GM21576 (cell line): ENCODE data around the gene CHST8.
"Not testable (repeated sequence)": the region's sequence is repeated elsewhere in the genome, so short reads cannot be mapped to it uniquely, and the experiment has no call there.

Experiments
- ATAC-seq: cut with Tn5 transposase; IDR thresholded peaks from one replicate; pipeline ENCODE4 v1.9.1; 2021; ENCODE audit warnings: mild to moderate bottlenecking, moderate library complexity; ENCODE audit not compliant: unreplicated experiment

CHST8 gene

DNA sequence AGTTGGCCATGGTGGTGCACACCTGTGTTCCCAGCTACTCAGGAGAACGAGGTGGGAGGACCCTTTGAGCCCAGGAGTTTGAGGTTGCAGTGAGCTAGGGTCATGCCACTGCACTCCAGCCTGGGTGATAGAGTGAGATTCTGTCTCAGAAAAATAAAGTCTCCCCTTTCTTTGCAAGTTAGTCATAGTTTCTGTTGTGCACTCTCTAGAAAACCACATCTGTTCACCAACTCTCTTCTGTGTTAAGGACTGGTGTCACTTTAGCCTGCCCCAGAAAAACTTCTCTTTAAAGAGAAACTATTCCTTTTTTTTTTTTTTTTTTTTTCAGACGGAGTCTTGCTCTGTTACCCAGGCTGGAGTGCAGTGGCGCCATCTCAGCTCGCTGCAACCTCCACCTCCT, 4.9 kb upstream of the CHST8 start:
- no peak for ATAC-seq

DNA sequence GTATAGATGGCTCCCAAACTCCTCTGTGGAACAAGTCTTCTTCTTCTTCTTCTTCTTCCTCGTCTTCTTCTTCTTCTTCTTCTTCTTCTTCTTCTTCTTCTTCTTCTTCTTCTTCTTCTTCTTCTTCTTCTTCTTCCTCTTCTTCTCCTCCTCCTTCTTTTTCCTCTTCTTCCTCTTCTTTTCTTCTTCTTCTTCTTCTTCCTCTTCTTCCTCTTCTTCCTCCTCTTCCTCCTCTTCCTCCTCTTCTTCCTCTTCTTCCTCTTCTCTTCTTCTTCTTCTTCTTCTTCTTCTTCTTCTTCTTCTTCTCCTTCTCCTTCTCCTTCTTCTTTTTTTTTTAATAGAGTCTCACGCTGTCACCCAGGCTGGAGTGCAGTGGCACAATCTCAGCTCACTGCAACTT, 3.4 kb upstream of the CHST8 start:
- not testable (repeated sequence) for ATAC-seq

DNA sequence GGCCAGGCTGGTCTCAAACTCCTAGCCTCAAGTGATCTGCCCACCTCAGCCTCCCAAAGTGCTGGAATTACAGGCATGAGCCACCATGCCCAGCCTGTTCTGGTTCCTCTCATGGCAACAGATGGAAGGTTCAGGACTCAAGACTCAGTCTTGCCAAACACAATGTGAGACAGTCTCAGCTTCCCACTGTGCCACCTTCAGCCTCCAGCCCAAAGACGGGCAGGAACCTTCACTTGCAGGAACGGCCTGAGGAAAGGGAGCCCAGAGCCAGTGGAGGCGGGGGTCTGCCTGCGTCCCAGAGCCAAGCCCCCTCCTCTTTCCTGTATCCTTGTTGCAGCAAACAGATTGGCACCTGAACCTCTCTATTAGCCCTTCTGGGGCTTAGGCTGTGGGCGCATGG, 2.9 kb upstream of the CHST8 start:
- no peak for ATAC-seq

DNA sequence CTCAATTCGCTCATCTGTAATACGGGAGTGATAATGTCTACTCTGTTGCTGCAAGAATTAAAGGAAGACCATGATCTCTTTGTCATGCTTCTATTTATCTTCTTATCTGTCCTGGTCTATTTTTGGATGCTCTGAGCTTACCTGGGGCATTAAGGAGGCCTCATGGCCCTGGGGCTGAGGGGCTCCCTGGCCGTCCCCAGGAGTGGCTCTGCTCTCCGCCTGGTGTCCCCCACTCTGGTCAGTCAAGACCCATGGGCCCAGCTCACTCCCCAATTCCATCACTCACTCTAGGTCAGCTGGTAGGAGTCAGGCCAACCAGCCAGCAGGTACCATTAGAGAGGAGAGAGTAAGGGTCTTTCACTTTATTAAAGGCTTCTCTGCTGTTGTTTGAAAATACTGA, 1.1 kb upstream of the CHST8 start:
- ATAC-seq = no peak

- ATAC-seq = no peak
Measured at GRCh38 chr19:33621065-33621785, 528 bp upstream of the CHST8 start.

DNA sequence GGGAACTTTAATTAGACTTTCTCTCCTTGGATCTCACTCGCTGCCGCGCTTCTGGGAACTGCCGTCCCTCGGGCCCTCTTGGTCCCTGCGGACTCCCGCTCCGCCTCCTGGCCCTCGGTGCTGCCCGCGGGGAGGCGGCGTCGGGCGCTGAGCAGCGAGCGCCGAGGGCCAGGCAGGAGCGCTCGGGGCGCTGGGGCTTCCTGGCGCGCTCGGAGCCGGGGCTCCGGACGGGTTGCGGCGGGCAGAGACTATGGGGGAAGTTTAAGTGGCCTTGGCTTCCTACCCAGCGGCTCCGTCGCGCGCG, 704 bp downstream of the CHST8 start:
- no peak for ATAC-seq

- ATAC-seq = no peak
Measured at GRCh38 chr19:33622809-33623511, 1.2 kb downstream of the CHST8 start.

DNA sequence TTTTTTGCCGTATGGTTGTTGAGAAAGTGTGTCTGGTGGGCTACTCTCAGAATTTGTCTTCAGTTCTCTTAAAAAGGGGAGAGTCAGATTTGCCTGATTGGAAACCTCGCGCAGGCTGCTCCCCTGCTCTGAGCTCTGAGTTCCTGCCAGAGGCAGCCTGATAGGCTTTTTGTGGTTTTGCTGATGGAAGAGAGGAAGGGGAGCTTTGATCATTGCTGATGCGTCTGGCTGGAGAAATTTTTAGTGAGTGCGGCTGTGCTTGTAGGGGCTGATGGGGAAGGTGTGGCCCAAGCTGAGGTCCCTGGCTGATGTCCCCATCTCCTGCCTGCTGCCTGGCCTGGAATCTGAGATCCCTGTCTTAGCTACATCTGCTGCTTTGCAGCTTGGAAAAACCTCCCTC, 2.8 kb downstream of the CHST8 start:
- no peak for ATAC-seq

DNA sequence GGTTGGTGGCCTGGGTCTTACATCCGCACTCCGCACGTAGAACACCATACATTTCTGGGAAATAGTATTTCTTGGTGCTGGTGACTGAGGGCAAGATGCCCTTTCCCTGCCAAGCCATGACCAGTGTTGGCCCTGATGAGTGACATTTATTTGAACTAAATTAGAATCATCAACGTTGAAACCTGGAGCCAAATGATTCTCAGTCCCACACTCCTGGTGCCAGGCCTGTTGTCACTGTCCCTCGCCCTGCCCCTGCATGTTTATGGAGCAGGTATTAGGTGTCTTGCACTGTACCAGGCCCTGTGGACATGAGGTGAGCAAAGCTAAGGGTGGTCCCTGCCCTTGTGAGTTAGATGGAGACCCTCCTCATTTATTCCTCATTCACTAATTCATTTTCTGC, 5.8 kb downstream of the CHST8 start:
- no peak for ATAC-seq

DNA sequence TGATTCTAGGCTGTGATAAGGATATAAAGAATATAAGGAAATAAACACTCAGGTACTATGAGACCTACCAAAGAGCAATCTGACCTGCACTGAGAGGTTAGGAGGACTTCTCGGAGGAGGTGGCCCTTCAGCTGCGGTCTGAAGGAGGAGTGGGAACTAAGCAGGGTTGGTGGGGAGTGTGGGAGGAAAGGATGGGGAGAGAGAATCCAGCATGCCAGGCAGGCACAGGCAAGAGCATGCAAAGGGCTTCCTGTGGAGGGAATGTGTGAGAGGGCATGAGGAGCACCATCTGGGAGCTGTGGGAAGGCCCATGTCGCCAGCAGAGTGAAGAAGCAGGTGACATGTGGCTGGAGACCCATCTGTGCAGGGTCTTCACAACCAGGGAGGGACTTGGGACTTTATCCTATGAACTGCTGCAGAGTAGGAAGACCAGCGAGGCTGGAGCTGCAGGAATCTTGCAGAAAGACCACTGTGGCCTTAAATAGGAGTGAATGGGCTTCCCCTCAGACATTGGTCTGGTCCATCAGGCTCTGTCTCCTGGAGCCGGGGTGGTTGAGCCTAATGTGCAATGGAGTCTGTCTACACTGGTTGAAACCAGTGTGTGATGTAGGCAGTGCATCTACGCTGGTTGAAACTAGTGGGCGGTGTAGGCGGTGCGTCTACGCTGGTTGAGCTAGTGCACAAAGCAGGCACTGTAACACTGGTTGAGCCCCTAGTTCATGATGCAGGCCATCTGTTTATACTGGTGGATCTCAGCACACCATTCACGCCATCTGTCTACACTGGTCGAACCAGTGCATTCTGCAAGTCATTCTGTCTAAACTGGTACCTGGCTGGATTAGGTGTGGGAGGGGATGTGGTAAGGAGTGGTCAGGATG, 6.4 kb downstream of the CHST8 start:
- no peak for ATAC-seq

GRCh38 chr19:33628921-33629825, 7.4 kb downstream of the CHST8 start:
- no peak for ATAC-seq

GRCh38 chr19:33629826-33630375, 8.1 kb downstream of the CHST8 start:
- no peak for ATAC-seq

- no peak for ATAC-seq
Measured at GRCh38 chr19:33630880-33631608, 9.3 kb downstream of the CHST8 start.

DNA sequence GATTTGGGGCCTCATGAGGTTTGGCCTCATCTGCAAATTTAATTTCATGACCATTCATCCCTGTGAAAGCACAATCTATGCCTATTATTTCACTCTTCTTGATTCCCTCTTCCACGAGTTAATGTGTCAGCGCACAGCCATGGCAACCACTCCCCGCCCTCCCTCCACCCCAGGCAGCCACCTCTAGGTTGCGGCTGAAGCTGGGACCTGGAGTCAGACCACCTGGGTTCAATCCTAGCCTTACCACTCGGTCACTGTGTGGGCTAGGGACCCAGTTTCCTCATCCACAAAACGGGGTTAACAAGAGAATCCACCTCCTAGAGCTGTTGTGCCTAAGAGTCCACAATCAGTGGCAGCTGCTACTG, 9.8 kb downstream of the CHST8 start:
- ATAC-seq = no peak

DNA sequence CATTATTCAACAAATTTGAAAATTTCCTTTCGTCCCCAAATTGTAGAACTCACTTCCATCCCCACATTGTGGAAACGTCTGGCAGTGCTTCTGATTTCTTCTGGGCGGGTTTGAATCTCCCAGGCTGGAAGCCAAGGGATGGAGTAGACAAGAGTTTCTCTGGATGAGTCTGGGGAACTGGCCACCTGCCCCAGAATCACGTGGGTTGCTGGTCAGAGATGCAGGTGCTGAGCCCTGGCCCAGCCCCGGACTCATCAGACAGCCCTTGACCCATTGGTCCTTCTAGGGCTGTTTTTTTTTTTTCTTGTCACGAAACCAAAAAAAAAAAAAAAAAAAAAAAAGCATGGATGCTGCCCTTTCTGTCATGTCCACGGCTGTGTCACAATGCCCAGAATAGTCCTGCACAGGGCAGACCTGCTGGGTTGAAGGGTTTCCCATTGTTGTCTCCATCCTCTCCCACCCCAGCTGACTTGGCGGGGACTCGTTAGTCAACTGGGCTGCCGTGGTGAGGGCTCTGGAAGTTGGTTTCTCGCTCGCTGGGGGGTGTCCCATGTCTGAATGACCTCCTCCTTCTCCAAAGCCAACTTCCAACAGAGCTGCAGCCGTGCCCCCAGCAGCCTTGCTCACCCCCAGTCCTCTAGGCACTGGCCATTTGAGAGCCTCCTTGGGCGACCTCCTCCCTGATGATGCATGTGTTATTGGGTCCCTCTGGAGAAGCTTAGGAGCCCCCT, 12.8 kb downstream of the CHST8 start:
- no peak for ATAC-seq

GRCh38 chr19:33638167-33639034, 16.6 kb downstream of the CHST8 start:
- no peak for ATAC-seq

- ATAC-seq = no peak
Measured at GRCh38 chr19:33639035-33639681, 17.4 kb downstream of the CHST8 start.

DNA sequence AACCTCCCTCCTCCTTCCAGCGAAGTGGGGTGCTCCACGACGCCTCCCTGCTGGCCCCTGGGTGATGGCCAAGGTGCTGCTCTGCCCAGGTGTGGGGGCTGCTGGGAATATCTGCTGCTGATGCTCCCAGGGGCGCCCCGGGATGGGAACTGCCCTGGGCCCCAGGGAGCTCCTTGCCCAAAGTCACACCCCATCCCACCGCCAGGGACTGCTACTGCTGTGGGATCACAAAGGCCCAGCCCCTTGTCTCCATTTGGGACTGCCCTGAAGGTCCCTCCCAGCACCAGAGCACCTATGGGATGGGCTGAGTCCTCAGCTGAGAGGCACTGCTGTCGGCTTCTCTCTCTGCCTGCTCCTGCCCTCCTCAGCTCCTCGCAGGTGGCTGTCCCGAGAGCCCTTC, 19.0 kb downstream of the CHST8 start:
- ATAC-seq = no peak
